Activated T-helper 1 cell treated with anti-CD3 and anti-CD28 coated beads, Interleukin-2, amount 50 U/mL, for 16 hours (primary cell): Measurements from ENCODE around the gene PNCK.
A peak's percentile ranks its signal among the peaks of the same experiment; 100 is the strongest.
"Not testable (repeated sequence)": the region's sequence is repeated elsewhere in the genome, so short reads cannot be mapped to it uniquely, and the experiment has no call there.

Experiments
- DNase-seq, 2 donors: peaks; one replicate each; pipeline ENCODE4 v3.0.0-alpha.2; 2020; ENCODE audit warnings: low read depth in 1 of 2, low spot score in 1 of 2

The PNCK gene

GRCh38 chrX:153686711-153687110 lies 13.1 kb upstream of the PNCK start:
- no peak for DNase-seq

GRCh38 chrX:153685751-153686696 lies 12.4 kb upstream of the PNCK start:
- DNase-seq: no peak

- no peak for DNase-seq
Observed at GRCh38 chrX:153685156-153685536, 11.5 kb upstream of the PNCK start.

GRCh38 chrX:153684467-153685155 lies 11.0 kb upstream of the PNCK start:
- no peak for DNase-seq

- not testable (repeated sequence) for DNase-seq
Observed at GRCh38 chrX:153683486-153683885, 9.9 kb upstream of the PNCK start.

- DNase-seq: no peak
Observed at GRCh38 chrX:153681175-153681574, 7.6 kb upstream of the PNCK start.

GRCh38 chrX:153674219-153674851 lies 722 bp upstream of the PNCK start:
- no peak for DNase-seq

GRCh38 chrX:153672531-153673427 lies 834 bp downstream of the PNCK start:
- no peak for DNase-seq

GRCh38 chrX:153671589-153672530 lies 1.8 kb downstream of the PNCK start:
- DNase-seq: no peak

- no peak for DNase-seq
Observed at GRCh38 chrX:153670748-153671588, 2.6 kb downstream of the PNCK start.

- DNase-seq: no peak
Observed at GRCh38 chrX:153669901-153670731, 3.5 kb downstream of the PNCK start.

GRCh38 chrX:153669174-153669890 lies 4.3 kb downstream of the PNCK start:
- DNase-seq: peak; percentile 13 to 31

- DNase-seq: no peak
Observed at GRCh38 chrX:153668423-153669173, 5.0 kb downstream of the PNCK start.

- peak; percentile 67 to 68 for DNase-seq
Observed at GRCh38 chrX:153667956-153668396, 5.6 kb downstream of the PNCK start.

GRCh38 chrX:153667281-153667955 lies 6.2 kb downstream of the PNCK start:
- DNase-seq: no peak

GRCh38 chrX:153665726-153666306 lies 7.8 kb downstream of the PNCK start:
- no peak for DNase-seq
